Caki2 (cell line): Measurements from ENCODE around the gene ZNF649. TPM values are rescaled to one million over a fixed set of nuclear protein-coding genes. Genes with fewer than 3 reads are reported as not detected.

ENCODE experiments used
- DNase-seq: peaks from one replicate; pipeline ENCODE4 v3.0.0-alpha.2; 2015; ENCODE audit warnings: low read depth
- in situ Hi-C: cut with HindIII; loops from 2 replicates; pipeline ENCODE4 v1.10.0; 2016; ENCODE audit warnings: low sequenced_read_pairs, low pct_unique_long_range_greater_than_20kb, mixed read lengths
- total RNA-seq: library from RNA; depleted of rRNA; stranded (reverse); fragments of >200 nt; shearing (Covaris generic); gene quantifications from 2 replicates; pipeline ENCODE4 v1.2.3, GENCODE V29; 2014; ENCODE audit warnings: low replicate concordance; rRNA removed

ZNF649 gene
- total RNA-seq, 1 experiment from 2014 or later, result not detected

DNA sequence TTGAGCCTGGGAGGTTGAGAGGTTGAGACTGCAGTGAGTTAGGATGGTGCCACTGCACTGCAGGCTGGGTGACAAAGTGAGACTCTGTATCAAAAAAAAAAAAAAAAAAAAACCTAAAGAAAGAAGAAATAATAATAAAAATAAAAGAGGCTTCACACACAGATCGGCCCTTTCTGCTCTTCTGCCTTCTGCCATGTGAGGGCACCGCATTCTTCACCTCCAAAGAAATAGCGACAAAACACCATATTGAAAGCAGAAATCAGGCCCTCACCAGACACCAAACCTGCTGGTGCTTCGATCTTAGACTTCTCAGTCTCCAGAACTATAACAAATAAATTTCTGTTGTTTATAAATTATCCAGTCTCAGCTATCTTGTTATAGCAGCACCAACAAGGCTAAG lies 3.0 kb downstream of the ZNF649 start:
- in situ Hi-C loops, result no loop called here
- DNase-seq, result no peak

DNA sequence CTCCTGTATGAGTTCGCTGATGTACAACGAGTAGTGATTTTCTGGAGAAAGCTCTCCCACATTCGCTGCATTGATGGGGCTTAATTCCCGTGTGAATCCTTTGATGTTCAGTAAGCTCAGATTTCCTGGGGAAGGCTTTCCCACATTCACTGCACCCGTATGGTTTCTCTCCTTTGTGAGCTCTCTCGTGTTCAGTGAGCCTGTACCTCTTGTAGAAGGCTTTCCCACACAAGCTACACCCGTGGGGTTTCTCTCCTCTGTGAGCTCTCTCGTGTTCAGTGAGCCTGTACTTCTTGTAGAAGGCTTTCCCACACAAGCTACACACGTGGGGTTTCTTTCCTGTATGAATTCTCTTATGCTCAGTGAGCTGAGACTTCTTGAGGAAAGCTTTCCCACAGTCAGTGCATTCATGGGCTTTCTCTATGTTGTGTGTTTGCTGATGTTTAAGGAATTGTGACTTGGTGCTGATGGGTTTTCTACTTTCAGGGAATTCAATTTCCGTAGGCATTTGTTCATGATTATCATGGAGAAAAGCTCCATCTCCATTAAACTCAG lies 13.5 kb downstream of the ZNF649 start:
- in situ Hi-C loops, result no loop called here

DNA sequence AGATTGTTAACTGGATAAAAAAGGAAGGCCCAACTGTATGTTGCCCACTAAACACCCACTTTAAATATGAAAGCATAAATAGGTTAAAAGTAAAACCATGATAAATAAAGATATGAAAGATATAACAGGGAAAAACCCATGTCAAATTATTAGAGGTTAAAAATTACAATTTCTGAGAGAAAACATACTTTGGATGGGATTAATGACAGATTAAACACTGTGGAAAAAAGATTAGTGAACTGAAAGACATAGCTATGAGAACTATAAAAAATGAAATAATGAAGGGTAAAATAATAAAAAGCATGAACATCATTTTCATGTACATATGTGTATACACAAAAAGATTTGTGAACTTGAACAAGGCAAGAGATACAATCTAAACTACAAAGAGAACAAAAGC lies 14.9 kb downstream of the ZNF649 start:
- DNase-seq, result no peak
- in situ Hi-C loops, result no loop called here

More for the DNA sequence above, 13.5 kb downstream of the ZNF649 start:
- DNase-seq, result no peak

DNA sequence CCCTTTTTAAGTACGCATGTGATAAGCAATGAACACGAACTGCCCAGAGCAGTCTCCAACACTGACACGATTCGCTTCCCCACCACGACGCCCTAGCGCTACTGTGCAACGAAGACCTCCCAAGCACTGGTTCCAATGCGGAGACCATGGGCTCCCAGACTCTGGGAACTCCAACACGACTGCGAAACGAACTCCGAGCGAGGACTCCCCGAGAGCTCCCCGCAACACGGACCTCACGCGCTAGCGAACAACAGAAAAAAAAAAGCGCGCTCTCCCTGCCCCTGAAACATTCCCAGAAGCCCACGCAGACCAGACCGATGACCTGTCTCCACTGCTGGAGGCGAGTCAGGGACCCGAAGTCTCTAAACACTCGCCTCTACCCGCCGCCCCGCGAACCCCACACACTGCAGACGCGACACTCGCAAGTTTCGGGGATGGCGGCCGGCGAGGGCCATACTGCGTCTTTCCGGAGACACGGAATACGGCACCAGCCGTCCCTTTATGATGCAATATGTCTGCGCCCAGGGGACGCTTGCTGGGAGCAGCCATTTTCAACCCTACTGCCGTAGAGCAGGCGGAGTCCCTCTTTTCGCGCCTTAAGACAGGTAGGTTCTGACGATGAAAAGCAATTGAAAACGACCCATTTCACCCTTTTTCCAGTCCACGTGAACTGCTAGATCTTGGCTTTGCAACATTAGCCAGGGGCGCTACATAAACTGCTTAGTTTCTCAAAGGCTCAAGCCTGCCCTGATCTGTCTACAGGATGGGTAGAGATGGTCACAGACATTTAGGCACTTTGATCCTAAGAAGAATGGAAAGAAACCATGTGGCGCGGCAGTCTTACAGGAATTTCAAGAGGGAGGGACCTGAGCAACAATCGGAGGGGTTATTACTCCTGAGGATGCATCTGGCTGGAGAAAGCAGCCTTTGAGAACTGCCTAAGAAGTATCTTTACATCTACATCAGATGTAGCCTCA lies 17.0 kb downstream of the ZNF649 start, which contains the start of gene ZNF577:
Gene ZNF577 (minus strand): TSS at position 430 of the 977 bp plus-strand sequence. CDS start 7,569 bp downstream, outside the sequence.
- in situ Hi-C loops, result no loop called here
- DNase-seq, result no peak

DNA sequence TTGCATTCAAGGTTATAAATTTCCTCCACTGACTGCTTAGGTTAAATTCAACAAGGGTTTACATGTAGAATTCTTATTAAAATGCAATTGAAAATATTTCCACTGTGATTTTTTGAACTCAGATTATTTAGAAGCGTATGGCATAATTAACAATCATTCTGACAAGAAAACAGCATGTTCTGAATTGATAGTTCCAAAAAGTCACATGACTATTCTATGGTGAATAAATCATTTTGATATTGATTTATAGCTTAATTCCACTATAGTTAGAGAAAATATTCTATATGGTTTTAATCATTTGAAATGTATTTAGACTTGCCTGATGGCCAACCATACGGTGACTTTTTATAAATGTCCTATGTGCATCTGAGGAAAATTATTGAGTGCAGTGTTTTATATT lies 20.1 kb downstream of the ZNF649 start:
- in situ Hi-C loops, result no loop called here
- DNase-seq, result no peak

DNA sequence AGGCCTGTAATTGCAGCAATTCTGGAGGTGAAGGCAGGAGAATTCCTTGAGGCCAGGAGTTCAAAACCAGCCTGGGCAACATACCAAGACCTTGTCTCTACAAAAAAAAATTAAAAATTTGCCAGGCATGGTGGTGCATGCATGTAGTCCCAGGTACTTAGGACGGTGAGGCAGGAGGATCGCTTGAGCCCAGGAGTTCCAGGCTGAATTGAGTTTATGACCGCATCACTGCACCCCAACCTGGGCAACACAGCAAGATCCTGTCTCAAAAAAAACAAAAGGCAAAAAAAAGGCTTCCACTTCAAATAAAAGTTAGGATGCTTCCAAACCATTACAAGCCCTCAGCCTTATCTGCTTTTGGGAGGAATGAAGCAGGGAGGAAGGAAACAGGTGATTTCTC lies 22.3 kb downstream of the ZNF649 start:
- DNase-seq, result no peak
- in situ Hi-C loops, result no loop called here

DNA sequence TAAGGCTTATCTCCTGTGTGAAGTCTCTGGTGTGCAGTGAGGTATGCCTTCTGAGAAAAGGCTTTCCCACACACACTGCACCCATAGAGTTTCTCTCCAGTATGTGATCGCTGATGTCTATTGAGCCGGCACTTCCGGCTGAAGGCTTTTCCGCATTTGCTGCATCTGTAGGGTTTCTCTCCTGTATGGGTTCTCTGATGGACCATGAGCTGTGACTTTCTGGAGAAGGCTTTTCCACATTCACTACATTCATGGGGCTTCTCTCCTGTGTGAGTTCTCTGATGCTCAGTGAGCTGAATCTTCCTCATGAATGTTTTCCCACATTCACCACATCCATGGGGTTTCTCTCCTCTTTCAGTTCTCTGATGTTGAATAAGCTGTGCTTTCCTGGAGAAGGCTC lies 31.7 kb downstream of the ZNF649 start:
- no peak for DNase-seq
- in situ Hi-C loops, result no loop called here

DNA sequence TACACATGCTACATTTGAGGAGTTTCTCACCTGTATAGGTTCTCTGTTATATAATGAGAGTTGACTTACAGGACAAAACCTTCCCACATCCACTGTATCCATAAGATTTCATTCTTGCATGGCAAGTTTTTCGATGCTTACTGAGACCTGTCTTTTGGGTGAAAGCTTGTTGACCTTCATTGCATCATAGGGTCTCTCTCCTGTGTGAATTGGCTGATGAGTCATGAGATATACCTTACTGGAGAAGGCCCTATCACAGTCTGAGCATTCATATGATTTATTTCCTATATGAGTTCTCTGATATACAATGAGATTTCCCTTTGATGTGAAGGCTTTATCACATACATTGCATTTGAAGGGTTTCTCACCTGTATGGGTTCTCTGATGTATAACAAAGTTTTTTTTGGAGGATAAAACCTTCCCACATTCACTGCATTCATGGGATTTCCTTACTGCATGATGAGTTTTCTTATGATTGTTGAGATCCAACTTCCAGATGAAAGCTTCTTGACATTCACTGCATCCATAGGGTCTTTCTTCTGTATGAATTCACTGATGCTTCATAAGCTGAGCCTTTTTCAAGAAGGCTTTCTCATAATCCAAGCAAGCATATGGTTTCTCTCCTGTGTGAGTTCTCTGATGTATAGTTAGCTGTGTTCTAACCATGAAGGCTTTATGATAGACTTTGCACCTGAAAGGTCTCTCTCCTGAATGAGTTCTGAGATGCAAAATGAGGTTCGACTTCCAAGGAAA lies 42.8 kb downstream of the ZNF649 start:
- in situ Hi-C loops, result no loop called here
- peak; percentile 10 for DNase-seq

Other genes starting within 250 kb of the ZNF649 start
- gene SPACA6, start 211.7 kb downstream of the ZNF649 start, total RNA-seq, result 2.1 and 4.9 TPM in 2 replicates
- gene HAS1, start 181.0 kb downstream of the ZNF649 start, total RNA-seq, result not detected in 2 replicates
- gene FPR1, start 153.1 kb downstream of the ZNF649 start, total RNA-seq, result not detected in 2 replicates
- gene FPR2, start 143.8 kb downstream of the ZNF649 start, total RNA-seq, result 1.1 TPM in 1 of 2 replicates, not detected in the other
- not detected in 2 replicates for gene FPR3, start 109.9 kb downstream of the ZNF649 start, total RNA-seq
- gene ZNF577, start 17.1 kb downstream of the ZNF649 start, total RNA-seq, result not detected in 2 replicates
- gene ZNF613, start 22.5 kb upstream of the ZNF649 start, total RNA-seq, result 0.78 and 4.4 TPM in 2 replicates
- gene ZNF350, start 81.8 kb upstream of the ZNF649 start, total RNA-seq, result 3.0 and 6.7 TPM in 2 replicates
- gene ZNF615, start 103.2 kb upstream of the ZNF649 start, total RNA-seq, result 1.3 and 5.2 TPM in 2 replicates
- 6.6 and 8.7 TPM in 2 replicates for gene ZNF614, start 123.4 kb upstream of the ZNF649 start, total RNA-seq
- 3.4 and 4.2 TPM in 2 replicates for gene ZNF432, start 143.8 kb upstream of the ZNF649 start, total RNA-seq
- 9.9 and 10.4 TPM in 2 replicates for gene ZNF841, start 190.7 kb upstream of the ZNF649 start, total RNA-seq
- 2.3 and 20.2 TPM in 2 replicates for gene ZNF616, start 234.9 kb upstream of the ZNF649 start, total RNA-seq